GM19438 (cell line): ENCODE results near the gene PDPK1.
"Not testable (repeated sequence)": the region's sequence is repeated elsewhere in the genome, so short reads cannot be mapped to it uniquely, and the experiment has no call there.

ENCODE experiments used
- ATAC-seq: cut with Tn5 transposase; IDR thresholded peaks from one replicate; pipeline ENCODE4 v1.9.1; 2021; ENCODE audit warnings: low read depth; ENCODE audit not compliant: unreplicated experiment

PDPK1 gene

DNA sequence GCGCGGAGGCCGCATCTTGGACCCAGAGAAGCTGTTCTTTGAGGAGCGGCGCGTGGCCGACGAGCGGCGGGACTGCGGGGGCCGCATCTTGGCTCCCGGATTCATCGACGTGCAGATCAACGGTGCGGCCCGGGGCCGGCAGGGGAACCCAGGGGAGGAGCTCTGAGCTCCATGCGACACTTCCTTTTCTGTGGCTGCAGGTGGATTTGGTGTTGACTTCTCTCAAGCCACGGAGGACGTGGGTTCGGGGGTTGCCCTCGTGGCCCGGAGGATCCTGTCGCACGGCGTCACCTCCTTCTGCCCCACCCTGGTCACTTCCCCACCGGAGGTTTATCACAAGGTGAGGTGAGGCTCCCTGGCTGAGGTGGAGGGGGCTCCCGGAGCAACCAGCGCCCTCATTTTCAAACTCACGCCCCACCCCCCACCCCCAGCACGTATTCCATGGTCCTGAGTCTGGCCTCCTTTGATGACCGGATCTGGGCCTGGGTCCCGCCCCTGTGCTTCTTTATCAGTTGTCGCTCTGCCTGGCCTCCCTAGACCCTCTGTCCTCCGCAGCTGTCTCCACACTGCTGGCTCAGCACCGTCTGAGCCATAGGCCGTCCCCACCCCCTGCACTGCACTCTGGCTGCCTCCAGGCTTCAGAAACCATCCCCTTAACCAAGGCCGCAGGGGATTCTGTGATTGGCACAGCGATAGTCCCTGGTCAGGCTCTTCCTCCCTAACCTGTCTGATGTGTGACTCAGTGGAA is 16.9 kb upstream of the PDPK1 start:
- ATAC-seq = no peak

DNA sequence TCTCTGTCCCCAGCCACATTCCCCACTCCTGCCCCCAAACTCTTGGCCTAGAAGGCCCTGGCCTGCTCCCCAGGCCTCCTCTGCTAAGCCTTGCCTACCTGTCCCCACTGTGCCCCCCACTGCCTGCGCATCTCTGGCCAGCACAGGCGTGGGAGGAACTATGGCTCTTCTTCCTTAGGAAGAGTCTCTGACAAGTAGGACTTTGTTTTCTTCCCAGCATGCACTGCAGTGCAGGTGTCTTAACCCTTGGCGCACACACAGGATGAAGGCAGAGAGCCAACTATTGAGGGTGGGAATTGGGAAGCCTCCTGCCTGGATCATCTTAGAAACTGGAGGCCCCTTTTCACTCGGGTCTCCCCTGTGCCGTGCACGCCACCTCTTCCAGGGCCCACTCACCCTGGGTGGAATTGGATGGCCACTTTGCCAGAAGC is 14.0 kb upstream of the PDPK1 start:
- no peak for ATAC-seq

DNA sequence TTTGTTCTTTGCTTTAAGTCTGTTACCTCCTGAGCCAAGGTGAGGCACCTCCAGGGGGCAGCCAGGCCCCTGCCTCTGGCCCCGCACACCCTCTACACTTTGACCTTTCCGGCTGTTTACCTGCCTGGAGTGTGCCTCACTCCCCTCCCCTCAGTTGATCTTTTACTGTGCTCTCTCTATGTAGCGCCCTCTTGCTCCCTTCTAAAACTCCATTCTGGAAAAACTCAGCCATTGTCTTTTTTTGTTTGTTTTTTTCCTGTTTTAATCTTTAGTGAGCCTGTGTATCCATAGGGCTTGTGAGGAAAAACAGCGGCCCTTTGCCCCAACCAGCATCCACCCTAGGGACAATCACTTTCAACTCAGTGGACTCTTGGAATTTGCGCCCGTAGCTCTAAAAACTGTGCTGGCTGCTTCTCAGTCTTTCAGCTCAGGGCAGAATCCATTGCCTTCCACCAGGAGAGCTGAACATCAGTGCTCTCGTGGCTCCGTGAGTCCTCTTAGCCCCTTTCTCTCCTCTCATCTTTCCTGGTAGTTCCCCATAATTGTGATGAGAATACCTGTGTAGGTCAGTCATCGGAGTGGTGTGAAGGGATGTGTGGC is 13.4 kb upstream of the PDPK1 start:
- no peak for ATAC-seq

DNA sequence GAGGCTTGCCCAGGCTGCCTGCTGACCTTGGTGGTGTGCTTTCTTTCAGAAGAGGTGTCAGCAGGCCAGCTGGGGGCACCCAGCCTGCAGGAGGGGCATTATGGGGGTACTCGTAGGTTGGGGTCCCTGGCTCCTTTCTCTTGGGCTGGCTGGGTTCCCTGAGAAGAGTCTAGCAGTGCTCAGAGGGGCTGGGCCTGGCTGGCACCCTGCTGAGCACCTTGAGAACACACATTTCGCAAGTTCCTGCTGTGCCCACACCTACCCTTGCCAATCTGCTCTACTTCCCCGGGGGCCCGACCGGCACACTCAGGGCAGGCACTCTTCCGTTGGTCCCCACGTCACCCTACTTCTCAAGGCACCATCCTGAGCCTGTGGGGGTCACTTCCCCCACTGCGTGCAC is 11.7 kb upstream of the PDPK1 start:
- ATAC-seq = no peak

DNA sequence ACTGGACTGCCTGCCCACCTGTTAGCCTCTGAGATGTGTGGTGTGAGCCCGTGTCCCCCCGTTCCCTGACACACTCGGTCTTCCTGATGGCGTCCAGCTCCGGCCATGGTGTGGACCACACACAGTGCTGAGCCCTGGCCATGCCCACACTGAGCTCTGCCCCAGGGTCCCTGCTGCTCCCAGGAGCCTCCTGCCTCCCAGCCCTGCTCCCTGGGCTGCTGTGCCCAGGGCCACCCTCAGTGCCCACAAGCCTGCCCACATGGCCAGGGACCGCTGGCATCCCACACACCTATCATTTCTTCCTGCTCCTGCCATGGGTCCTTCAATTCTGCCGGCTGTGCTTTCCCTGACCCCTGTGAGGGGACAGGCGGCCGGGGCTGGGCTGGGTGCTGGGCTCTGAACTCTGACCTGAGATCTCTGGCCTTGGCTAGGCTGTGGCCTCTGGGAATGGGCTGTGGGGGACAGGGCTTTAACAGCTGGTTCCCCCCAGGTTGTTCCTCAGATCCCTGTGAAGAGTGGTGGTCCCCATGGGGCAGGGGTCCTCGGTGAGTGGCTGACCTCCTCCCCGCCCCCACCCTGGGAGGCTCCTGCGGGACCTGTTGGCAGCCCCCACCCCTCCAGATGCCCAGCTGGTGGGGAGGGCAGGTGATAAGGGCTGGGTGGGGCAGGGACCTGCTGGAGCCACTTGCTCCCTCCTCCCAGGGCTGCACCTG is 10.6 kb upstream of the PDPK1 start:
- no peak for ATAC-seq

DNA sequence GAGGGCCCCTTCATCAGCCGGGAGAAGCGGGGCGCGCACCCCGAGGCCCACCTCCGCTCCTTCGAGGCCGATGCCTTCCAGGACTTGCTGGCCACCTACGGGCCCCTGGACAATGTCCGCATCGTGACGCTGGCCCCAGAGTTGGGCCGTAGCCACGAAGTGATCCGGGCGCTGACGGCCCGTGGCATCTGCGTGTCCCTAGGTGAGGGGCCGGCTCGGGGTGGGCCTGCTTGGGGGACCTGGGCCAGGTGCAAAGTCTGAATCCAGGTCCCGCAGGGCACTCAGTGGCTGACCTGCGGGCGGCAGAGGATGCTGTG is 10.1 kb upstream of the PDPK1 start:
- ATAC-seq = no peak

DNA sequence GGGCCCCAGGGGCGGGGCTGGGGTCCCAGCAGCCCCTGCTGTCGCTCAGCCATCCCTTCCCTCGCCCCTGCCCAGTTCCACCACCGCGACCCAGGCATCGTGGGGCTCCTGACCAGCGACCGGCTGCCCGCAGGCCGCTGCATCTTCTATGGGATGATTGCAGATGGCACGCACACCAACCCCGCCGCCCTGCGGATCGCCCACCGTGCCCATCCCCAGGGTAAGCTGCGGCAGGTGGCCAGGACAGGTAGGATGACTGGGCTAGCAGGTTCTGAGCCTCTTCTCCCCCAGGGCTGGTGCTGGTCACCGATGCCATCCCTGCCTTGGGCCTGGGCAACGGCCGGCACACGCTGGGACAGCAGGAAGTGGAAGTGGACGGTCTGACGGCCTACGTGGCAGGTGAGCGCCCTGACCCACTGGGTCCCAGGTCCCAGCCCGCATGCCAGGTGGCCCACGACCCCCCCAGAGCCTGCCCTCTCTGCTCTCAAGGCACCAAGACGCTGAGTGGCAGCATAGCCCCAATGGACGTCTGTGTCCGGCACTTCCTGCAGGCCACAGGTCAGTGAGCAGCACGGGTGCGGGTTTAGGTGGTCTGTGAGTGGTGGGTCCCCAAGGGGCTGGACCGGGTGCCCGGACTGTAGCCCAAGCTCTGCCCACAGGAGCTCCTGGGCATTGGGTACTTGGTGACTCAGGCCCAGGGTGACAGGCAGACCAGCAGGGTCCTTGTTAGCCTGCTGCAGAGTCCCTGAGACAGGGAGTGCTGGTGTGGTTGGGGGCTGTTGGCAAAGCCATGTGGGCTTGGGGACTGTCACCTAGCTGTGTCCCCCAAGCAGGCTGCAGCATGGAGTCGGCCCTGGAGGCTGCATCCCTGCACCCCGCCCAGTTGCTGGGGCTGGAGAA is 9.4 kb upstream of the PDPK1 start:
- no peak for ATAC-seq

DNA sequence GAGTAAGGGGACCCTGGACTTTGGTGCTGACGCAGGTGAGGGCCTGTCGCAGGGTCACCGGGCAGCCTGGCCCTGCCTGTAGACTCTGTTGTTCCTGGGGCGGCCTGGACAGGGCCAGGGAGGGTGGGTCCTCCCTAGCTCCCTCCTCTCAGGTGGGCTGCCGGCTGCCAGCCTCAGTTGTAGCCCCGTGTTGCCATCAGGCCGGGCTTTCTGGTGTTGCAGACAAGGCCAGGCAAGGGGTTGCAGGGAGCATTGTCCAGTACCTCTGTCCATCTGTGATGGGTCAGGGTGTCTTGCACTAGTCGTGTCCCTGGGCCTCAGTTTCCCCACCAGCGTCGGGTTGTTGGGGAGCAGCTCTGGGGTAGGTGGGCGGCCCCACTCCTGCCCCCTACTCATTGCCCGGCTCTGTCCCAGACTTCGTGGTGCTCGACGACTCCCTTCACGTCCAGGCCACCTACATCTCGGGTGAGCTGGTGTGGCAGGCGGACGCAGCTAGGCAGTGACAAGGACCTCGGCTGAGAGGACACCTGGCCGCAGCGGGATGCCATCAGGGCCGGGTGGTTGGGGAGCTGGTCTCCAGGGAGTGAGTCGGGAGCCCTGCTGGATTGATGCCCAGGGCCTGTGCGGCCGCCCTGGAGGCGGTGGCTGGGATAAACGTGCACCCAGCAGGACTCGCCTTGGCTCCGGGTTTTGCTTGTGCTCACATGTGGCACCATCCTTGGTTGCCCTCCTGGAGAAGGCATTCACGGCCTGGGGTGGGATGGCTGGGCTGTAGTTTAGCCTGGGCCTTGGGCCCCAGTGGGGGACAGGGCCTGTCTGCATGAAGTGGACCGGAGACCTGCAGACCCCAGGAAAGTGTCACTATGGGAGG is 8.5 kb upstream of the PDPK1 start:
- ATAC-seq = no peak

DNA sequence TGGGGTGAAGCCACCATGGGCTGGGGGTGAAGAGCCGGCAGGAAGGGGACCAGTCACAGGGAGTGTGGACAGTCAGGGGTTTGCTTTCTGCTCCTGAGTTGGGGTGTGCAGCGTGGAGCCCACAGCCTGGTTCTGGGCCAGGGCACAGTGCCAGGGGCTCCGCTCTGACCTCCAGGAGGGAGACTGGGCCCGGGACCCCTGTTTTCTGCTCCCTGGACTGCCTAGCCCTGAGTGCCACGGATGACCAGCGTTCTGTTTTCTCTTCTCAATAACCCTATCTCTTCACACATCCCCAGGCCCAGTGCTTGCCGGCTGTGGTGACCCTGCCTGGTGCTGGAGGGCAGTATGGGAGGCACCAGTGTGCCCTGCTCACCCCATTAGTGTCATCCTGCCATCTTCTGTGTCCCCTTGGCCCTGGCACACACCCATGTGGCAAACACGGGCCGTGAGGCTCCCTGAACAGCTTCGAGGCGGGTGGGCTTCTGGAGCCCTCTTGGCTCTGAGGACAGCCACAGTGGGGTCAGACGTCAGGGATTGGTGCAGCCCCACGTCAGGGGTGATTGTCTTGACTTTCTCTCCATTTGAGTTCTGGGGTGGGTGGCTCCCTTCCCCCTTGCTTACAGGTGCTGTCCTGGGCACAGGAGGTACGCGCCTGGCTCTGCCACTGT is 7.7 kb upstream of the PDPK1 start:
- ATAC-seq = no peak

DNA sequence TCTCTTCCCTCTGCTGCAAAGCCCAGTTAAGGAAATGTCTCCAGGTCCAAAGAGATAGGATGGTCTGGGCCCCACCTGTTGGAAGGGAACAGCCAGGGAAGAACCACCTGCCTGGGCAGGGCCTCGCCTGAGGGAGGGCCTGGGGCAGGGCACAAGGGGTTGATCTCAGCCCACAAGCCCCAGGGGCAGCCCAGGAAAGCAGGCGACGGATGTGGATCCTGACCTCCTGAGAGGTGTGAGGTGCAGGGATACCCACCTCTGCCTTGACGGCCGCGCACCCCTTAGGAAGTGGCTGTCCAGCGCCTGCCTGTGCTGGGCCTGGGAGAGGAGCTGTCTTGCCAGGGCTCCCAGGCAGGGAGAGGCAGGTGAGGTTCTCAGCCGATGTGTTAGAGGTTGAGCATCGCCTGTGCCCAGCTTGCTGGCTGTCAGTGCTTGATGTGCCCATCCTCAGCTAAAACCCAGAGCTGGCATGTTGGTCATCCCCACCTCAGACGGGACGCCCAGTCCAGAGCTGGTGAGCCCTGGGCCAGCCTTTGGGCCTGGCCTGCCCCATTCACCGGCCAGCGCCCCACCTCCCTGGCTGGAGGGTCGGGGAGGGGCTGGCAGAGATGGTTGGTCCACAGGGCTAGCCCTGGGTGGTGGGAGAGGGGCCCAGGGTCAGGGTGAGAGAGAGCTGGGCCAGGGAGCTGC is 7.0 kb upstream of the PDPK1 start:
- ATAC-seq = no peak

DNA sequence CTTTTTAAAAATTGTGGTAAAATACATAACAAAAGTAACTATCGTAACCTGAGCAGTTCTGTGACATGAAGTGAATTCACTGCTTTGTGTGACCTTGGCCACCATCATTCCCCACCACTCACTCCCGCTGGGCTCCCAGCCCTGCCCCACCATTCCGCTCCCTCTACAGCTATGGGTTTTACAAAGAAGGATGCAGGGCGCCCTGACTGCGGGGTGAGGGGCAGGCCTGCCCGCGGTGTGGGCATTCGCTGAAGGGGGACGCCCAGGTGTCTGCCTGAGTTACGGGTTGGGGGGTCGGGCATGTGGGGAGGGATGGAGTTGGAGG is 6.5 kb upstream of the PDPK1 start, which contains the start of gene CEMP1:
Gene CEMP1 (minus strand): TSS at position 38 of the 325 bp plus-strand sequence. CDS start 335 bp downstream, outside the sequence.
- ATAC-seq = no peak

DNA sequence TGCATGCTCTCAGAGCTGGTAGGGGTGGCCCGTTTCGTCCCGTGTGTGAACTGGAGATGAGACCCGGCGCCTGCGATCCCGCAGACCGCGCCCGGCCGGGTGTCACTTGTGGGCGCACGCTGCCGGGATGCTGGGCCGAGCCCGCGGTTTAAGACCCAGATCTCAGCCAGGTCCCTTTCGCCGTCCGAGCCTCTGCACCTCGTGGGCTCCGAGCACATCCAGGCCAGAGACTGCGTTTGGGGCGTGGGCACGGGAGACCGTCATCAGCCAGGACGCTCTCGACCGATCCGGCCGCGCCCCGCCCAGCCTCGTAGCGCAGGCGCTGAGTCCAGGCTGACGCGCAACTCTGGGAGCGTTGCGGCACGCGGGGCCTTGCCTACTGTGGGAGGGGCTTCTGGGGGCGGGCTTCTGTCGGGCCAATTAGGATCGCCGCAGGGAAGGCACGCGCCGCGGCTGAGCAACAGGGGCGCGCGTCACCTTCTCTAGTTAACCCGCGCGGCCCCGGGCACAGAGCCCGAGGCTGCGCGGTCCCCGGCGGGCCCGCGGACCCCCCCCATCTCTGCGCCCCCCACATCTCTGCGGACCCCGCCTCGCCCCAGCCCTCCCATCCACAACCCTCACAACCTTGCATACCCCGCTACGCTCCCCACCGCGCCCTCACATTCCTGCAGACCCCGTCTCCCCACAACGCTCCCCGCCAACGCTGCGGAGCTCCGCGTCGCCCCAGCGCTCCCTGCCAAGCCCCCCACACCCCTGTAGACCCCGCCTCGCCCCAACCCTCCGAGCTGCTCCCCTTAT is 5.9 kb upstream of the PDPK1 start:
- ATAC-seq = peak; percentile 81

DNA sequence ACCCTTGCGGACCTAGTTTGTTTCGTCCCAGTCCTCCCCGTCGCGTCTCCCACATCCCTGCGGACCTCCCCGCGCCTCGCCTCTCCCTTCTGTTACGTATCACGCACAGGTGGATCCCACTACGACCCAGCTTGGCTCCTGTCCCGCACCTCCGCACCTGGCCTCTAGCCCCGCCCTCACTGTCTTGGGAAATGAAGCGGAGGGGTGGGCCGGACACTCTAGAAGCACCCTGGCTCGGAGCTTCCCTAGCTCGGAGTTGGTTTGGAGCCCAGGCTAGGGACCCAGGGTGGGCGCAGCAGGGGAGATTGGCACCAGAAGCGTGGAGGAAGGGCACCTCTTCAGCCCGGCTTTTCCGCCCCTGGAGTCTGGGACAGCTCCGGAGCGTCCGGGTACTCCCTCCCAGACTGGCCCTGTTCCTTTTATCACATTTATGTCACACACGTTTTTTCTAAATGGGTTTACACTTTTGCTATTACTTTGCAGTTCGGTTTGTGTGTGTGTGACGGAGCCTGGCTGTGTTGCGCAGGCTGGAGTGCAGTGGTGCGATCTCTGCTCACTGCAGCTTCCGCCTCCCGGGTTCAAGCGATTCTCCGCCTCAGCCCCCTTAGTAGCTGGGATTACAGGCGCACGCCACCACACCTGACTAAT is 5.2 kb upstream of the PDPK1 start:
- no peak for ATAC-seq

DNA sequence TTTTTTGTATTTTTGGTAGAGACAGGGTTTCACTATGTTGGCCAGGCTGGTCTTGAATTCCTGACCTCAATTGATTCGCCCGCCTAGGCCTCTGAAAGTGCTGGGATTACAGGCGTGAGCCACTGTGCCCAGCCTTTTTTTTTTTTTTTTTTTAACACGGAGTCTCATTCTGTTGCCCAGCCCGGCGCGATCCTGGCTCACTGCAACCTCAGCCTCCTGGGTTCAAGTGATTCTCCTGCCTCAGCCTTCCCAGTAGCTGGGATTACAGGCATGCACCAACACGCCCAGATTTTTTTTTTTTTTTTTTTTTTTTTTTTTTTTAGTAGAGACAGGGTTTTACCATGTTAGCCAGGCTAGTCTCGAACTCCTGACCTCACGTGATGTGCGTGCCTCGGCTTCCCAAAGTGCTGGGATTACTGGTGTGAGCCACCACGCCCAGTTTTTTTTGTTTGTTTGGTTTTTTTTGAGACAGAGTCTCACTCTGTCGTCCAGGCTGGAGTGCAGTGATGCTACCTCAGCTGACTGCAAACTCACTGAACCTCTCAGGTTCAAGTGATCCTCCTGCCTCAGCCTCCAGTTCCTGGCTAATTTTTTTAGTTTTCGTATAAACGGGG is 4.6 kb upstream of the PDPK1 start:
- not testable (repeated sequence) for ATAC-seq

DNA sequence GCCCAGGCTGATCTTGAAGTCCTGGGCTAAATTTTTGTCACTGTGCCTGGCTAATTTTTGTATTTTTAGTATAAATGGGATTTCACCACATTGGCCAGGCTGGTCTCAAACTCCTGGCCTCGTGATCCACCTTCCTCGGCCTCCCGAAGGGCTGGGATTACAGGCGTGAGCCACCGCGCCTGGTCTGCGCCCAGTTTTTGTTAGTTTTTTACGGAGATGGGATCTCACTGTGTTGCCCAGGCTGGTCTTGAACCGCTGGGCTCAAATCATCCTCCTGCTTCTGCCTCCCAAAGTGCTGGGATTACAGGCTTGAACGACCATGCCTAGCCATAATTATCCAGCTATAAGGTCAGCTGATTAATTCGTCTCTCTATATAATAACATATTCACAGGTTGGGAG is 3.9 kb upstream of the PDPK1 start:
- ATAC-seq = no peak

DNA sequence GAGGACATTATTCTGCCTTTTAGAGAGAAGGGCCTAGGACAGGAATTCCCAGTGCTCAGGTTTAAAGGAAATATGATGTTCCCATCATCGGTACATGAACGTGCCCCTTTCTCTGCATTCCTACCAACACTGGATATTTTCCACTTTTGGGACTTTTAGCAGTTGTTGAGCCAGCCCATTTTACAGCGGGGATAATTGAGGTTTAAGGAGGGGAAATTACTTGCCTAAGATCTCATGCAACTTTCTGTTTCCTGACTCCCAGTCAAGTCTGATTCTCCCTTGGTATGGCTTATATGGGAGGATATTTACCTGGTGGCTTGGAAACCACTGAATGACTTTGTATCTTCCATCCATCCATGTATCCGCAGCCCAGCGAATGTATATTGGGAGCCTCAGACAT is 3.5 kb upstream of the PDPK1 start:
- not testable (repeated sequence) for ATAC-seq

DNA sequence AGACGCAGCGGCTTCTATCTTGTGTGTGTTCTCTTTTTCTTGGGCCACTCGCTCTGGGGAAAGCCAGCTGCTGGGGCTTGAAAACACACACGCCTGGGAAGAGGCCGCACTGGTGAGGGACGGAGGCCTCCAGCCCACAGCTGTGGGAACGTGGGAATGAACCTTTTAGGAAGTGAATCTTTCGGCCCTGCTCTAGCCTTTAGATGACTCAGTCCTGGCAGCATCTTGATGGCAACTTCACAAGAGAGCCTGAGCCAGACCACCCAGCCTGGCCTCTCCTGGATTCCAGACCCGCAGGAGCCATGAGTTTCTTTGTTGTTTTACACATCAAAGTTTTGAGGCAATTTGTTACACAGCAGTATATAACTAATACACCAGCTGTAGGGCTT is 2.2 kb upstream of the PDPK1 start:
- ATAC-seq = no peak
